ENCODE data around the gene DNAJC25.
A peak's percentile ranks its signal among the peaks of the same experiment; 100 is the strongest.

Gene DNAJC25

DNA sequence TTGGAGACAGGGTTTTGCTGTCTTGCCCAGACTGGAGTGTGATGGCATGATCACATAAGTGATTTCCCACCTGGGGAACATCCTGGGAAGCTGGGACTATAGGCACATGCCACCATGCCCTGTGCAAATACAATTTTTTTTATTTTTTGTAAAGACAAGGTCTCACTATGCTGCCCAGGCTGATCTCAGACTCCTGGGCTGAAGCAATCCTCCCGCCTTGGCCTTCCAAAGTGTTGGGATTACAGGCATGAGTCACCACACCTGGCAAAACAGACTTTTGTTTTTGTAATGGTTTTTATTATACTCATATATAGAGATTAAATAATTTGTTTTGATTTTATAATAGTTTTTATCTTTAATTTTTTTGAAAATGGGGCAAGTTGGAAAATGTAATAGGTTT, 14.7 kb downstream of the DNAJC25 start:
- no peak overlapping the region for H3K27ac ChIP-seq (ENCODE audit: low read depth, low read length, severe bottlenecking)
- no peaks in the 10 kb centered on the region for H3K4me1 ChIP-seq (ENCODE audit: control insufficient read depth, insufficient read depth, low read length, poor library complexity, severe bottlenecking)
- H3K9me3 ChIP-seq (ENCODE audit: control insufficient read depth, low read length), result no peaks in the 10 kb centered on the region
- WGBS, 2 experiments (ENCODE audit: insufficient coverage in 2 of 2), result no CpG with 5 or more reads among the region's 1 CpG
- no peak overlapping the region for H3K4me3 ChIP-seq (ENCODE audit: extremely low read depth, insufficient read depth, low read length, poor library complexity, severe bottlenecking)
- H3K36me3 ChIP-seq (ENCODE audit: control insufficient read depth, insufficient read depth, low read length), result peaks cover 46% of the 10 kb centered on the region

DNA sequence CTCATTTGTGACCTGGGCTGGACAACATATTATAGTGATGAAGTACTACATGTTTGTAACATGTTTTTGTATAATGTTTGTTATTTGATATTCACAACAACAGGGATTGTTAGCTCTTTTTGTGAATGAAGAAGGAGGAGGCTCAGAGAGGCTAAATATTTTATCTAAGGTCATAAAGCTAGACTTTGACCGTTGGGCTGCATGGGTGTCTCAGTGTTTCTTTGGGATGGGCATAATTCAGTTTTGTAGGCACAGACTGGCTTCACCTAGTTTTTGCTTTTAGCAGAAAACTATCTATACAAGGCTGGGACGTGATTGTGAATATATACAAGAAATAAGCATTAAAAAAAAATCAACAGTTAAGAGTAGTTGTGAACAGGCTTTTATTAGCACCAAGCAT, 15.3 kb downstream of the DNAJC25 start:
- Histone ChIP-seq H3K27ac (ENCODE audit: low read depth, low read length, severe bottlenecking) (no peak overlapping the region), H3K36me3 (ENCODE audit: control insufficient read depth, insufficient read depth, low read length) (peaks cover 48% of the 10 kb centered on the region), H3K4me3 (ENCODE audit: extremely low read depth, insufficient read depth, low read length, poor library complexity, severe bottlenecking) (no peak overlapping the region), H3K9me3 (ENCODE audit: control insufficient read depth, low read length) (no peaks in the 10 kb centered on the region), H3K4me1 (ENCODE audit: control insufficient read depth, insufficient read depth, low read length, poor library complexity, severe bottlenecking) (no peaks in the 10 kb centered on the region)
- 86% methylated on average over 1 of the region's 2 CpGs; no CpG with 5 or more reads in 1 of the 2 experiments for WGBS, 2 experiments (ENCODE audit: insufficient coverage in 2 of 2)

DNA sequence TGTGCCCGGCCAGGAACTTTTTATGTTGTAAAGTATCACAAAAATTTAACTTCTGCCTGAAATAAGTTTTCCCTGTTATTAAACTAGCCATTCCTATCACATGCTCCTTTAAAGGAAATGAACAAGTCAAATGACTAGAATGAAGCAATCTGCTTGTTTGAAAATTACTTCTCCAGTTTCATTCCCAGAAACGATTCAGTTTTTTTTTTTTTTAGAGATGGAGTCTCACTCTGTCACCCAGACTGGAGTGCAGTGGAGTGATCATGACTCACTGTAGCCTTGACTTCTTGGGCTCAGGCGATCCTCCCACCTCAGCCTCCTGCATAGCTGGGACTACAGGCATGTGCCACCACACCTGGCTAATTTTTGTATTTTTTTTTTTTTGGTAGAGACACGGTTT, 16.9 kb downstream of the DNAJC25 start:
- H3K27ac ChIP-seq (ENCODE audit: low read depth, low read length, severe bottlenecking), result no peak overlapping the region
- H3K4me3 ChIP-seq (ENCODE audit: extremely low read depth, insufficient read depth, low read length, poor library complexity, severe bottlenecking), result no peak overlapping the region
- H3K36me3 ChIP-seq (ENCODE audit: control insufficient read depth, insufficient read depth, low read length), result peaks cover 48% of the 10 kb centered on the region
- WGBS, 2 experiments (ENCODE audit: insufficient coverage in 2 of 2), result 90 to 100% methylated on average over 2 to 3 of the region's 4 CpGs
- no peaks in the 10 kb centered on the region for H3K4me1 ChIP-seq (ENCODE audit: control insufficient read depth, insufficient read depth, low read length, poor library complexity, severe bottlenecking)
- no peaks in the 10 kb centered on the region for H3K9me3 ChIP-seq (ENCODE audit: control insufficient read depth, low read length)

DNA sequence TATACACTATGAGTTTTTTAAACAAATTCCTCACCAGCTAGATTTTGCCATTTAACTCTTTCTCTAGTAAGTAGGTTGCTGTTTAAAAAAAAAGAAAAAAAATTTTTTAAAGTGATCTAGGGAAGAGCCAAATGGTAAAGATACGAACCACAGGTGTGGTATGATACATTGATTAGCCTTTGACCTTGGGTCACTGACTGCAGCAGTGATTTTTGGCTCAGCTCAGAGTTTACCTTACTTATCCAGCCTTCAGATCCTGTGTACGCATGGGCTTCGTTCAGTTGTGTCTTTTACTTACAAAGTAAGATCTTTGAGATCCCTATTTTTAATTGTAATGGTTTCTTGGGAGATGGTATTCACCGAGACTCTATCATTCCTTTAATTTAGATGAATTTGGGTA, 17.9 kb downstream of the DNAJC25 start:
- peaks cover 49% of the 10 kb centered on the region for H3K36me3 ChIP-seq (ENCODE audit: control insufficient read depth, insufficient read depth, low read length)
- no peak overlapping the region for H3K4me3 ChIP-seq (ENCODE audit: extremely low read depth, insufficient read depth, low read length, poor library complexity, severe bottlenecking)
- H3K9me3 ChIP-seq (ENCODE audit: control insufficient read depth, low read length), result no peaks in the 10 kb centered on the region
- no peaks in the 10 kb centered on the region for H3K4me1 ChIP-seq (ENCODE audit: control insufficient read depth, insufficient read depth, low read length, poor library complexity, severe bottlenecking)
- WGBS, 2 experiments (ENCODE audit: insufficient coverage in 2 of 2), result 100% methylated on average over 1 to 2 of the region's 4 CpGs
- H3K27ac ChIP-seq (ENCODE audit: low read depth, low read length, severe bottlenecking), result no peak overlapping the region

DNA sequence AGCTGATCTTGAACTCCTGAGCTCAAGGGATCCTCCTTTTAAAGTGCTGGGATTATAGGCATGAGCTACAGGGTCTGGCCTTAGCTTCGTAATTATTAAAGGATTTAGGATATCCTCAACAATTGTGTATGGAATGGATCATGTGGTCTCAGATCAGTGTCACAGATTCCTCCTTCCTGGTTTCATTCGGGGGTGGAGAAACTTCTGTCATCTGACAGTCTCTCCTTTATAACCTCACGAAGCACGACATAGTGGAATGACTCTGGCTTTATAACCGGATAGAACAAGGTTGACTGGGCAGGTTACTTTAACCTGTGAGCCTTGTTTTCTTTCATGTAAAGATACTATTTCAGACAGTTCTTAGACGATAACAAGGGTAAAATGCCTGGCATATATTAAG, 25.9 kb downstream of the DNAJC25 start:
- no peak overlapping the region for H3K4me3 ChIP-seq (ENCODE audit: extremely low read depth, insufficient read depth, low read length, poor library complexity, severe bottlenecking)
- 88 to 92% methylated on average over 5 of the region's 6 CpGs for WGBS, 2 experiments (ENCODE audit: insufficient coverage in 2 of 2)
- no peak overlapping the region for H3K27ac ChIP-seq (ENCODE audit: low read depth, low read length, severe bottlenecking)
- H3K9me3 ChIP-seq (ENCODE audit: control insufficient read depth, low read length), result no peaks in the 10 kb centered on the region
- no peaks in the 10 kb centered on the region for H3K4me1 ChIP-seq (ENCODE audit: control insufficient read depth, insufficient read depth, low read length, poor library complexity, severe bottlenecking)
- H3K36me3 ChIP-seq (ENCODE audit: control insufficient read depth, insufficient read depth, low read length), result peaks cover 21% of the 10 kb centered on the region

DNA sequence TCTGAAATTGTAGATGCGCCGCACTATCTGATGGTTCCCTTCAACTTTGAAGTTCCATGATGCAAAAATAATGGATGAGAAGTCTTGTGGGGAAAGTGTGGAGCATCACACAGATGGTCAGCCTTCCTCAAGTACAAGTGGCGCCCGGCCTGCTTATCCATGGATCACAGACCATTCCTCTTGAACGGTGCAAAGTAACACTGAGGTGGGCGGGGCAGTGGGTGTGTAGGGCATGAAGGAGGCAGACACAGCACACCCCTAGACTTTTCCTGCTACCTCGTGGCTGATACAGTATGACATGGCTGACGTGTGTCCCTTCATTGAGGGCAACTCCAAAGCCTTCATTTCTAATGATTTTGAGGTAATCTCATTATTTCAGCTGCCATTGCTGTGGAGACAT, 27.8 kb downstream of the DNAJC25 start:
- Histone ChIP-seq H3K9me3 (ENCODE audit: control insufficient read depth, low read length) (no peaks in the 10 kb centered on the region), H3K36me3 (ENCODE audit: control insufficient read depth, insufficient read depth, low read length) (peaks cover 12% of the 10 kb centered on the region), H3K4me3 (ENCODE audit: extremely low read depth, insufficient read depth, low read length, poor library complexity, severe bottlenecking) (no peak overlapping the region), H3K4me1 (ENCODE audit: control insufficient read depth, insufficient read depth, low read length, poor library complexity, severe bottlenecking) (peaks cover 13% of the 10 kb centered on the region), H3K27ac (ENCODE audit: low read depth, low read length, severe bottlenecking) (no peak overlapping the region)
- WGBS, 2 experiments (ENCODE audit: insufficient coverage in 2 of 2), result 91 to 92% methylated on average over 6 of the region's 8 CpGs

DNA sequence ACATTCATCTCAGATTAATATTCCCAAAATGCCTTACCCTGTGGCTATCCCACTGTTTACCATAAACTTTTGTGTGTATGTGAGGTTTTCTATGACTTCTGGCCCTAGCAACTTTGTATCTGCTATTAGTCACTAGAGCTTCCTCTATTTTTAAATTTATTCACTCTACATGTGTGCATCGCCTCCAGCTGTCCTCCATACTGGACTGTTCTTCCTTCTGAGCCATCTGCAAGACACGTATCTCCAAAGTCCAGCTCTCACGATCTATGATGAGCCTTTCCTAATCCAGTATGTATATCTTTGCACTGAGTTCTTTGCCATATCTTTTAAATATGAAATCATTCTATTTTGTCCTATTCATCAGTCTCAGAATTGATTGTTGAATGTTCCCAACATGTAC, 28.6 kb downstream of the DNAJC25 start:
- H3K4me1 ChIP-seq (ENCODE audit: control insufficient read depth, insufficient read depth, low read length, poor library complexity, severe bottlenecking), result peaks cover 13% of the 10 kb centered on the region
- H3K9me3 ChIP-seq (ENCODE audit: control insufficient read depth, low read length), result no peaks in the 10 kb centered on the region
- WGBS, 2 experiments (ENCODE audit: insufficient coverage in 2 of 2), result 88 to 90% methylated on average over 3 of the region's 3 CpGs
- H3K27ac ChIP-seq (ENCODE audit: low read depth, low read length, severe bottlenecking), result no peak overlapping the region
- H3K36me3 ChIP-seq (ENCODE audit: control insufficient read depth, insufficient read depth, low read length), result peaks cover 8% of the 10 kb centered on the region
- H3K4me3 ChIP-seq (ENCODE audit: extremely low read depth, insufficient read depth, low read length, poor library complexity, severe bottlenecking), result no peak overlapping the region

DNA sequence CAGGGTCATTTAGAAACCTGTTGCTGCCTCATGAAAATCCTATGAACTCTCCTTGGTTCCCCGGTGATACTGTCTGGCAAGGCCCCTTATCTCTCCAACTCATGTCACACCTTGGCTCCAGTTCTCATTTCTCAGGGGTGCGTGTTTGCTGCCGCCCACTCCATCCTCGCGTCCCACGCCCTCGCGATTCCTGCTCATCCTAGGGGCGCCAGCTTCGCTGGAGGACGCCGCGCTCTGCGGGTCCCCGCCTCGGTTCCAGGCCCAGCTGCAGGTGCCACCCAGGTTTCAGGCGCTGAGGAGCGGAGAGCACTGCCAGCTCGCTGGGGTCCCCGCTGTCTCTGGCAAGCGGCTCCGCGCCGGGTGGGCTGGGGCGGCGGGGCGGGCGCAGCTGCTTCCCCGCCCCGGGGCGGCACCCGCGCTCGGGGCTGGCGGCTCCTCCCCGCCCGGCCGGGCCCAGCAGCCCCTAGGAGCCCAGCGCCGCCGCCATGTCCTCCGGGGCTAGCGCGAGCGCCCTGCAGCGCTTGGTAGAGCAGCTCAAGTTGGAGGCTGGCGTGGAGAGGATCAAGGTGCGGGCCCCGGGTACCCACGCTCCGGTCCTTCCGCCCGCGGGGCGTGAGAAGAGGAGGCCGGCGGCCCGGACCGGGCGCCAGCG, 30.1 kb downstream of the DNAJC25 start, which contains the start of gene GNG10:
GNG10 (plus strand) TSS at position 456 of the 652 bp plus-strand sequence; CDS start at position 486, 30 bp downstream.
- Histone ChIP-seq H3K4me3 (ENCODE audit: extremely low read depth, insufficient read depth, low read length, poor library complexity, severe bottlenecking) (peak within 1 kb of the TSS; percentile 56), H3K36me3 (ENCODE audit: control insufficient read depth, insufficient read depth, low read length) (peaks cover 7% of the 10 kb centered on the region), H3K9me3 (ENCODE audit: control insufficient read depth, low read length) (no peaks in the 10 kb centered on the region), H3K27ac (ENCODE audit: low read depth, low read length, severe bottlenecking) (peak within 1 kb of the TSS; percentile 11), H3K4me1 (ENCODE audit: control insufficient read depth, insufficient read depth, low read length, poor library complexity, severe bottlenecking) (peaks cover 13% of the 10 kb centered on the region)
- WGBS, 2 experiments (ENCODE audit: insufficient coverage in 2 of 2), result 0% methylated on average over 54 to 55 of the region's 61 CpGs

DNA sequence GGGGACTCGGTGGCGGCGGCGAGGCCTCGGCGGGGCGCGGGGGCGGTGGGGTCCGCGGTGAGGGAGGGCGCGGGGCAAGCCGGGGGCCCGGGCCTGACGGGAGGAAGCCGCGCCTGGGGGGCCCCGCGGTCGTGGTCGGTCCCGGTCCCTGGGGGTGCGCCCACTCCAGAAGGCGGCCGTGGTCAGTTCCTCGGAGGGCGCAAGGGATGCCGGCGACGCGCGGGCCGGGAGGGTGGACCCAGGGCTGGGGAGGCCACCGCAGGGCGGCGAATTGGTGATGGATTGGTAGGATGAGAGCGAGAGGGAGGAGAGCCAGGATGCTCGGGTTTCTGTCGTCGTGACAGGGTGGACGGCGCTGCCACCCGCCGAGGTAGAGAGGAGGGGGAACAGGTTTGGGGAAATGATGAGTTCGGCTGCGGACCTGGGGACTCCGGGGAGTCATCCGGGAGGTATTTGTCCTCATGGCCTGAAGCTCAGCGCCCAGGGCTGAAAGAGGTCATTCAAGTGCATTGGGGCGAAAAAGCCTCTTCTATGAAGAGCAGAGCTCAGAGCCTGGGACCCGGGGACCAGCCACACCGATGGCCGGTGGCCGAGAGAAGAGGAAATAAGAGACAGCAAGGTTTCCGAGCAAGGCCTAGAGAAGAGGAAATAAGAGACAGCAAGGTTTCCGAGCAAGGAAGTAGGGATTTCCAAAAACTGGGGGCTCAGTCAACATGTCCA, 30.8 kb downstream of the DNAJC25 start:
- WGBS, 2 experiments (ENCODE audit: insufficient coverage in 2 of 2), result 2 to 3% methylated on average over 42 to 49 of the region's 57 CpGs
- H3K27ac ChIP-seq (ENCODE audit: low read depth, low read length, severe bottlenecking), result peak overlapping the region; percentile 11
- H3K4me3 ChIP-seq (ENCODE audit: extremely low read depth, insufficient read depth, low read length, poor library complexity, severe bottlenecking), result peak overlapping the region; percentile 56
- peaks cover 13% of the 10 kb centered on the region for H3K4me1 ChIP-seq (ENCODE audit: control insufficient read depth, insufficient read depth, low read length, poor library complexity, severe bottlenecking)
- no peaks in the 10 kb centered on the region for H3K9me3 ChIP-seq (ENCODE audit: control insufficient read depth, low read length)
- peaks cover 13% of the 10 kb centered on the region for H3K36me3 ChIP-seq (ENCODE audit: control insufficient read depth, insufficient read depth, low read length)

DNA sequence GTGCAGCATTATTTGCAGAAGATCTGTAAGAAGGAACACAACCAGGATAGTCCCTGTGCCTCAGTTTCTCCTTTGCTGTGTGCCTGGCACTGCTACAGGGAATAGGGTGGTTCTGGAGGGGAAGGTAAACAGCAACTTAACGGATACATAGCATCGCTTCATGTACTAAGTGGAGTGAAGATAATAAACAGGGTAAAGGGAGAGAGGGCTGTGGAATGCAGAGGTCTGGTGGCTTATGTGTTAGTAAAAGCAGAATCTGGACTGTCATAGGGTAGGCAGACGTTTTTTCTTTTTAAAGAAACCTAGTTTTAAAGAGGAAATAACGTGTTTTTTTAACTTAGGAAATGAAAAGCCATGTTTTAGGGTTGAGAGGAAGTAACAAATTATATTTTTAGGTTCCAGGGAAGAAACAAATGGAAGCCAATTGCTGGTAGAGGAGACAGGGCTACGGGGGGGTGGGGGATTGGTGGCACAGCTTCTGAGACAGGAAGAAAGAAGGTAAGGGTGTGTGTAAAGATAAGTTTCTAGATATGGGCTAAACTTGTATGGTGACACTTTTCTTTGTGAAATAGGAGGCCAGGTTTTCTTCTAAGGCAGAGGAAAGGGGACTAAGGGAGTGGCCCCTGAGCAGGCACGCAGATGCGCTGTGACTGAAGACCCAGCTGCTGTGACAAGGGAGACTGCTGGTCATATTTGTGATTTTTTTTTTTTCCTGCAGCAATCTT, 31.6 kb downstream of the DNAJC25 start:
- peak overlapping the region; percentile 56 for H3K4me3 ChIP-seq (ENCODE audit: extremely low read depth, insufficient read depth, low read length, poor library complexity, severe bottlenecking)
- 53 to 60% methylated on average over 7 of the region's 7 CpGs for WGBS, 2 experiments (ENCODE audit: insufficient coverage in 2 of 2)
- no peak overlapping the region for H3K27ac ChIP-seq (ENCODE audit: low read depth, low read length, severe bottlenecking)

More for the DNA sequence above, 31.6 kb downstream of the DNAJC25 start:
- no peaks in the 10 kb centered on the region for H3K9me3 ChIP-seq (ENCODE audit: control insufficient read depth, low read length)
- H3K36me3 ChIP-seq (ENCODE audit: control insufficient read depth, insufficient read depth, low read length), result peaks cover 21% of the 10 kb centered on the region
- H3K4me1 ChIP-seq (ENCODE audit: control insufficient read depth, insufficient read depth, low read length, poor library complexity, severe bottlenecking), result peaks cover 13% of the 10 kb centered on the region
